OCI-LY3 (cell line): ENCODE data around the gene GHR.

ENCODE experiments used
- CTCF ChIP-seq: fragments of 200-600, 300-600 bp; sonication (generic); IDR thresholded peaks from 2 replicates; pipeline ENCODE4 v1.5.1; 2014; ENCODE audit warnings: antibody characterized with exemption, low read length, low read depth
- EZH2phosphoT487 ChIP-seq: fragments of 200-600 bp; shearing (Covaris generic); IDR thresholded peaks from 2 replicates; pipeline ENCODE4 v1.6.1; 2018; ENCODE audit warnings: antibody characterized with exemption, mixed run types, low read depth

- TF ChIP-seq CTCF, result no peak
- TF ChIP-seq EZH2phosphoT487, result no peak
Measured at GRCh38 chr5:42467981-42468524, 44.8 kb downstream of the GHR start.
